GM12878 (cell line): Measurements from ENCODE around the gene KLK2. TPM values are rescaled to one million over a fixed set of nuclear protein-coding genes. Genes with fewer than 3 reads are reported as not detected.

Source experiments
- ATAC-seq: fragments of 200-7000 bp; cut with Tn5 transposase; 3 replicates; pipeline ENCODE4 v1.9.1; 2020; ENCODE audit warnings: mild to moderate bottlenecking, moderate library complexity
- BruUV-seq: library from RNA; stranded (reverse); fragments of 400-500 nt; replicated peaks from 2 replicates; lab custom pipeline; 2021; lab: Mats Ljungman, UMichigan
- CTCF ChIA-PET: fragments of 300-600 bp; sonication (Branson Sonifier 250); formaldehyde crosslinking; extraction: SDS; loops from one replicate; lab custom pipeline; 2021; ENCODE audit warnings: inconsistent platforms; lab: Yijun Ruan, JAX
- POLR2A ChIA-PET: fragments of 350-600 bp; formaldehyde crosslinking; extraction: SDS; loops from one replicate; lab custom pipeline; 2021; ENCODE audit warnings: inconsistent platforms; lab: Charles Lee
- RAD21 ChIA-PET: fragments of 300-600 bp; sonication (Branson Sonifier 250); formaldehyde crosslinking; loops from one replicate; lab custom pipeline; 2023; ENCODE audit warnings: antibody characterized with exemption; ENCODE audit not compliant: unreplicated experiment; lab: Charles Lee
- SMC1A ChIA-PET: fragments of 300-600 bp; sonication (Branson Sonifier 250); formaldehyde crosslinking; loops from one replicate; lab custom pipeline; 2023; ENCODE audit not compliant: unreplicated experiment, uncharacterized antibody; lab: Charles Lee
- DNase-seq: peaks from one replicate; pipeline ENCODE4 v3.0.0-alpha.2; 2011; ENCODE audit warnings: low read depth, low spot score
- FAIRE-seq: peaks from 3 replicates; lab custom pipeline; 2011; peaks lifted over from hg19 to GRCh38; lab: Jason Lieb, UNC
- H2AFZ ChIP-seq: 2 replicates; pipeline ENCODE4 v1.6.0; 2011; ENCODE audit warnings: low read depth, low read length, control low read depth; ENCODE audit not compliant: control insufficient read depth
- H3K27ac ChIP-seq: 2 replicates; pipeline ENCODE4 v1.5.1; 2011; ENCODE audit warnings: control low read depth; ENCODE audit not compliant: control insufficient read depth, insufficient read depth
- H3K27me3 ChIP-seq, 2 experiments: replicated peaks in 1 of 2; 2 replicates each; pipeline versions ENCODE4 v1.6.0 to v1.6.1; 2011; ENCODE audit warnings: low read length in 1 of 2; ENCODE audit not compliant: control insufficient read depth in 2 of 2, insufficient read depth in 2 of 2
- H3K36me3 ChIP-seq, 2 experiments: 2 replicates each; pipeline ENCODE4 v1.5.1; 2011; ENCODE audit warnings: low read length in 1 of 2; ENCODE audit not compliant: control insufficient read depth in 2 of 2, insufficient read depth in 2 of 2
- H3K4me1 ChIP-seq: 2 replicates; pipeline ENCODE4 v1.6.1; 2011; ENCODE audit warnings: mild to moderate bottlenecking, low read length, moderate library complexity, mixed read lengths; ENCODE audit not compliant: control insufficient read depth, insufficient read depth
- H3K4me2 ChIP-seq: 2 replicates; pipeline ENCODE4 v1.6.0; 2011; ENCODE audit warnings: control low read depth; ENCODE audit not compliant: control insufficient read depth, insufficient read depth
- H3K4me3 ChIP-seq: fragments of 200-600 bp; sonication (generic); 2 replicates; pipeline ENCODE4 v1.5.1; 2016
- H3K79me2 ChIP-seq: 2 replicates; pipeline ENCODE4 v1.6.0; 2011; ENCODE audit warnings: low read length; ENCODE audit not compliant: control insufficient read depth, insufficient read depth
- H3K9ac ChIP-seq: 2 replicates; pipeline ENCODE4 v1.8.0; 2011; ENCODE audit warnings: low read length, control low read depth, mixed read lengths; ENCODE audit not compliant: control insufficient read depth, insufficient read depth
- H3K9me3 ChIP-seq: replicated peaks from 3 replicates; pipeline ENCODE4 v1.5.1; 2011; ENCODE audit warnings: mild to moderate bottlenecking, low read length; ENCODE audit not compliant: control insufficient read depth, insufficient read depth
- H4K20me1 ChIP-seq: 2 replicates; pipeline ENCODE4 v1.6.0; 2011; ENCODE audit not compliant: control insufficient read depth, insufficient read depth
- BCL11A ChIP-seq: IDR thresholded peaks from 2 replicates; pipeline ENCODE4 v1.6.1; 2011; ENCODE audit warnings: low read depth, low read length
- CREB1 ChIP-seq: IDR thresholded peaks from 2 replicates; pipeline ENCODE4 v1.6.1; 2012; ENCODE audit warnings: low read depth, mild to moderate bottlenecking, inconsistent platforms
- EZH2 ChIP-seq: IDR thresholded peaks from 2 replicates; pipeline ENCODE4 v1.6.1; 2012; ENCODE audit warnings: low read depth, mild to moderate bottlenecking, control low read depth, inconsistent platforms, low read length, borderline replicate concordance; ENCODE audit not compliant: control insufficient read depth
- GABPA ChIP-seq: IDR thresholded peaks from 2 replicates; pipeline ENCODE4 v1.6.1; 2014; ENCODE audit warnings: antibody characterized with exemption, low read depth, mild to moderate bottlenecking, inconsistent platforms
- GATAD2B ChIP-seq: fragments of 450-650 bp; conservative IDR thresholded peaks from 2 replicates; pipeline ENCODE4 v1.6.1; 2017; ENCODE audit warnings: low read depth, mild to moderate bottlenecking, moderate library complexity
- KLF5 ChIP-seq: fragments of 450-650 bp; IDR thresholded peaks from 2 replicates; pipeline ENCODE4 v1.6.1; 2014; ENCODE audit warnings: mild to moderate bottlenecking; ENCODE audit not compliant: partially characterized antibody
- MEF2A ChIP-seq: IDR thresholded peaks from 2 replicates; pipeline ENCODE4 v1.6.1; 2011; ENCODE audit warnings: low read depth, mild to moderate bottlenecking, low read length, moderate library complexity; ENCODE audit not compliant: insufficient read depth
- NR2C1 ChIP-seq: fragments of 450-650 bp; IDR thresholded peaks from 2 replicates; pipeline ENCODE4 v1.6.1; 2017; ENCODE audit warnings: antibody characterized with exemption, mild to moderate bottlenecking, moderate library complexity
- NRF1 ChIP-seq: conservative IDR thresholded peaks from 2 replicates; pipeline ENCODE4 v1.6.1; 2011; ENCODE audit warnings: mild to moderate bottlenecking, low read depth, low read length, improper control_type of control experiment
- PAX5 ChIP-seq: IDR thresholded peaks from 2 replicates; pipeline ENCODE4 v1.6.1; 2011; ENCODE audit warnings: low read depth, low read length, borderline replicate concordance
- RCOR1 ChIP-seq: conservative IDR thresholded peaks from 2 replicates; pipeline ENCODE4 v1.6.1; 2012; ENCODE audit warnings: low read depth, low read length, improper control_type of control experiment
- RELA ChIP-seq: fragments of 450-650 bp; IDR thresholded peaks from 2 replicates; pipeline ENCODE4 v1.8.0; 2014; ENCODE audit warnings: borderline replicate concordance; ENCODE audit not compliant: partially characterized antibody
- SMAD5 ChIP-seq: IDR thresholded peaks from 2 replicates; pipeline ENCODE4 v1.6.1; 2016; ENCODE audit warnings: antibody characterized with exemption, low read depth
- SREBF2 ChIP-seq: IDR thresholded peaks from 2 replicates; pipeline ENCODE4 v1.6.1; 2012; ENCODE audit warnings: mild to moderate bottlenecking, low read length
- TBL1XR1 ChIP-seq: IDR thresholded peaks from 2 replicates; pipeline ENCODE4 v1.6.1; 2012; ENCODE audit warnings: low read depth, low read length, improper control_type of control experiment
- WGBS: methylation state at CpG from one replicate; pipeline ENCODE4 v1.1.6; 2016; ENCODE audit warnings: low lambda C conversion rate; ENCODE audit not compliant: insufficient replicate concordance, insufficient coverage; ENCODE audit errors: missing lambda C conversion rate; 5-methylcytosine and 5-hydroxymethylcytosine counted together
- in situ Hi-C: fragments of 300-500 bp; cut with MboI; formaldehyde crosslinking; loops from 9 replicates; pipeline ENCODE4 v1.14.3; 2018; ENCODE audit warnings: mixed read lengths
- intact Hi-C: fragments of 100-400 bp; cut with micrococcal nuclease; formaldehyde crosslinking; loops from one replicate; pipeline ENCODE4 v1.14.2; 2022; ENCODE audit not compliant: unreplicated experiment
- polyA plus RNA-seq, 11 experiments: library from polyadenylated mRNA; depleted of rRNA in 4 of 11; unstranded in 6 of 11; stranded (reverse) in 5 of 11; fragments of >200 nt; fragmentation: Nextera tagmentation in 4 of 11; fragmentation: Illumina TruSeq in 1 of 11; extraction: Ambion mirVana in 4 of 11; extraction: Trizol in 1 of 11; gene quantifications; 1 replicate in 1 of 11; 2 replicates in 10 of 11; pipeline versions ENCODE4 v1.2.1 to v1.2.3, GENCODE V29; 2011 to 2016; ENCODE audit warnings: inconsistent platforms in 2 of 11, missing spikeins in 2 of 11, low read depth in 1 of 11
- total RNA-seq, 4 experiments: library from RNA; depleted of rRNA in 3 of 4; stranded (reverse); fragments of >200 nt in 3 of 4; fragmentation: Illumina TruSeq in 1 of 4; extraction: Trizol in 1 of 4; gene quantifications; 2 replicates each; pipeline versions ENCODE4 v1.2.1 to v1.2.3, GENCODE V29; 2013 to 2021
- TF ChIP-seq, protein P1 (sequence below): fragments of 450-650 bp; conservative IDR thresholded peaks from 2 replicates; pipeline ENCODE4 v1.6.1; 2017; ENCODE audit warnings: mild to moderate bottlenecking, moderate library complexity
- TF ChIP-seq, protein P2 (sequence below): IDR thresholded peaks from 2 replicates; pipeline ENCODE4 v1.6.1; 2011; ENCODE audit warnings: borderline replicate concordance, low read depth, mild to moderate bottlenecking, moderate library complexity, mixed read lengths, low read length; ENCODE audit not compliant: insufficient read depth; ENCODE audit errors: extremely low read length
- TF ChIP-seq, protein P3 (sequence below): fragments of 450-650 bp; formaldehyde crosslinking; IDR thresholded peaks from 2 replicates; pipeline ENCODE4 v1.4.0; 2022; ENCODE audit warnings: mild to moderate bottlenecking, moderate library complexity

The KLK2 gene
- total and polyA plus RNA-seq, 10 of the 15 experiments (the other 5 are each of a cell fraction or from before 2014, with no cell fraction given) = 0.19 to 3.1 (median 1.2) TPM

DNA sequence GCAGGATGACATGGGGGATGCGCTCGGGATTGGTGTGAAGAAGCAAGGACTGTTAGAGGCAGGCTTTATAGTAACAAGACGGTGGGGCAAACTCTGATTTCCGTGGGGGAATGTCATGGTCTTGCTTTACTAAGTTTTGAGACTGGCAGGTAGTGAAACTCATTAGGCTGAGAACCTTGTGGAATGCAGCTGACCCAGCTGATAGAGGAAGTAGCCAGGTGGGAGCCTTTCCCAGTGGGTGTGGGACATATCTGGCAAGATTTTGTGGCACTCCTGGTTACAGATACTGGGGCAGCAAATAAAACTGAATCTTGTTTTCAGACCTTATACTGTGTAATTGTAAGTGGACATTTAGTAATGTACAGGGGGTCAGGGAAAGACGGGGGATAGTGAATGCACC, 7.0 kb downstream of the KLK2 start:
- Histone ChIP-seq H3K4me1 (peaks cover 25% of the 10 kb centered on the region), H3K9me3 (no peaks in the 10 kb centered on the region), H3K4me3 (no peak overlapping the region), H2AFZ (no peak overlapping the region), H3K4me2 (no peak overlapping the region), H3K9ac (no peak overlapping the region), H3K36me3 (no peaks in the 10 kb centered on the region), H3K79me2 (no peaks in the 10 kb centered on the region), H3K27ac (no peak overlapping the region), H4K20me1 (no peaks in the 10 kb centered on the region), H3K27me3 (no peaks in the 10 kb centered on the region)
- ChIA-PET CTCF (no interaction called here), RAD21 (no interaction called here), POLR2A (no interaction called here), SMC1A (no interaction called here)
- ATAC-seq (no peak), DNase-seq (no peak), FAIRE-seq (no peak)
- in situ Hi-C loops (no loop called here), intact Hi-C loops (no loop called here)
- no TSS peak for BruUV-seq
- WGBS = 75% methylated on average over 5 of the region's 5 CpGs
- no peak for TF ChIP-seq SMAD5
- no peak for TF ChIP-seq BCL11A
- TF ChIP-seq, protein P1, sequence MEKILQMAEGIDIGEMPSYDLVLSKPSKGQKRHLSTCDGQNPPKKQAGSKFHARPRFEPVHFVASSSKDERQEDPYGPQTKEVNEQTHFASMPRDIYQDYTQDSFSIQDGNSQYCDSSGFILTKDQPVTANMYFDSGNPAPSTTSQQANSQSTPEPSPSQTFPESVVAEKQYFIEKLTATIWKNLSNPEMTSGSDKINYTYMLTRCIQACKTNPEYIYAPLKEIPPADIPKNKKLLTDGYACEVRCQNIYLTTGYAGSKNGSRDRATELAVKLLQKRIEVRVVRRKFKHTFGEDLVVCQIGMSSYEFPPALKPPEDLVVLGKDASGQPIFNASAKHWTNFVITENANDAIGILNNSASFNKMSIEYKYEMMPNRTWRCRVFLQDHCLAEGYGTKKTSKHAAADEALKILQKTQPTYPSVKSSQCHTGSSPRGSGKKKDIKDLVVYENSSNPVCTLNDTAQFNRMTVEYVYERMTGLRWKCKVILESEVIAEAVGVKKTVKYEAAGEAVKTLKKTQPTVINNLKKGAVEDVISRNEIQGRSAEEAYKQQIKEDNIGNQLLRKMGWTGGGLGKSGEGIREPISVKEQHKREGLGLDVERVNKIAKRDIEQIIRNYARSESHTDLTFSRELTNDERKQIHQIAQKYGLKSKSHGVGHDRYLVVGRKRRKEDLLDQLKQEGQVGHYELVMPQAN = no peak
- TF ChIP-seq, protein P2, sequence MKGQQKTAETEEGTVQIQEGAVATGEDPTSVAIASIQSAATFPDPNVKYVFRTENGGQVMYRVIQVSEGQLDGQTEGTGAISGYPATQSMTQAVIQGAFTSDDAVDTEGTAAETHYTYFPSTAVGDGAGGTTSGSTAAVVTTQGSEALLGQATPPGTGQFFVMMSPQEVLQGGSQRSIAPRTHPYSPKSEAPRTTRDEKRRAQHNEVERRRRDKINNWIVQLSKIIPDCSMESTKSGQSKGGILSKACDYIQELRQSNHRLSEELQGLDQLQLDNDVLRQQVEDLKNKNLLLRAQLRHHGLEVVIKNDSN = no peak
- no peak for TF ChIP-seq PAX5
- TF ChIP-seq NR2C1 = no peak
- no peak for TF ChIP-seq TBL1XR1
- no peak for TF ChIP-seq GABPA
- no peak for TF ChIP-seq RCOR1
- no peak for TF ChIP-seq MEF2A
- no peak for TF ChIP-seq SREBF2
- no peak for TF ChIP-seq KLF5
- TF ChIP-seq RELA = no peak
- TF ChIP-seq, protein P3, sequence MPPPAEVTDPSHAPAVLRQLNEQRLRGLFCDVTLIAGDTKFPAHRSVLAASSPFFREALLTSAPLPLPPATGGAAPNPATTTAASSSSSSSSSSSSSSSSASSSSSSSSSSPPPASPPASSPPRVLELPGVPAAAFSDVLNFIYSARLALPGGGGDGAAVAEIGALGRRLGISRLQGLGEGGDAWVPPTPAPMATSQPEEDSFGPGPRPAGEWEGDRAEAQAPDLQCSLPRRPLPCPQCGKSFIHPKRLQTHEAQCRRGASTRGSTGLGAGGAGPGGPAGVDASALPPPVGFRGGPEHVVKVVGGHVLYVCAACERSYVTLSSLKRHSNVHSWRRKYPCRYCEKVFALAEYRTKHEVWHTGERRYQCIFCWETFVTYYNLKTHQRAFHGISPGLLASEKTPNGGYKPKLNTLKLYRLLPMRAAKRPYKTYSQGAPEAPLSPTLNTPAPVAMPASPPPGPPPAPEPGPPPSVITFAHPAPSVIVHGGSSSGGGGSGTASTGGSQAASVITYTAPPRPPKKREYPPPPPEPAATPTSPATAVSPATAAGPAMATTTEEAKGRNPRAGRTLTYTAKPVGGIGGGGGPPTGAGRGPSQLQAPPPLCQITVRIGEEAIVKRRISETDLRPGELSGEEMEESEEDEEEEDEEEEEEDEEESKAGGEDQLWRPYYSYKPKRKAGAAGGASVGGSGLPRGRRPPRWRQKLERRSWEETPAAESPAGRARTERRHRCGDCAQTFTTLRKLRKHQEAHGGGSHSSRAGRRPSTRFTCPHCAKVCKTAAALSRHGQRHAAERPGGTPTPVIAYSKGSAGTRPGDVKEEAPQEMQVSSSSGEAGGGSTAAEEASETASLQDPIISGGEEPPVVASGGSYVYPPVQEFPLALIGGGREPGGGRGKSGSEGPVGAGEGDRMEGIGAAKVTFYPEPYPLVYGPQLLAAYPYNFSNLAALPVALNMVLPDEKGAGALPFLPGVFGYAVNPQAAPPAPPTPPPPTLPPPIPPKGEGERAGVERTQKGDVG (CRISPR knock-in tag) = no peak
- no peak for TF ChIP-seq GATAD2B
- no peak for TF ChIP-seq NRF1
- TF ChIP-seq EZH2 = no peak
- no peak for TF ChIP-seq CREB1
